GM12878 (cell line): ENCODE measurements around the gene BIRC6. TPM values are rescaled to one million over a fixed set of nuclear protein-coding genes. Genes with fewer than 3 reads are reported as not detected.

Experiments
- ATAC-seq: fragments of 200-7000 bp; cut with Tn5 transposase; 3 replicates; pipeline ENCODE4 v1.9.1; 2020; ENCODE audit warnings: mild to moderate bottlenecking, moderate library complexity
- BruUV-seq: library from RNA; stranded (reverse); fragments of 400-500 nt; replicated peaks from 2 replicates; lab custom pipeline; 2021; lab: Mats Ljungman, UMichigan
- CTCF ChIA-PET: fragments of 300-600 bp; sonication (Branson Sonifier 250); formaldehyde crosslinking; extraction: SDS; loops from one replicate; lab custom pipeline; 2021; ENCODE audit warnings: inconsistent platforms; lab: Yijun Ruan, JAX
- POLR2A ChIA-PET: fragments of 350-600 bp; formaldehyde crosslinking; extraction: SDS; loops from one replicate; lab custom pipeline; 2021; ENCODE audit warnings: inconsistent platforms; lab: Charles Lee
- RAD21 ChIA-PET: fragments of 300-600 bp; sonication (Branson Sonifier 250); formaldehyde crosslinking; loops from one replicate; lab custom pipeline; 2023; ENCODE audit warnings: antibody characterized with exemption; ENCODE audit not compliant: unreplicated experiment; lab: Charles Lee
- SMC1A ChIA-PET: fragments of 300-600 bp; sonication (Branson Sonifier 250); formaldehyde crosslinking; loops from one replicate; lab custom pipeline; 2023; ENCODE audit not compliant: unreplicated experiment, uncharacterized antibody; lab: Charles Lee
- DNase-seq: peaks from one replicate; pipeline ENCODE4 v3.0.0-alpha.2; 2011; ENCODE audit warnings: low read depth, low spot score
- FAIRE-seq: peaks from 3 replicates; lab custom pipeline; 2011; peaks lifted over from hg19 to GRCh38; lab: Jason Lieb, UNC
- H2AFZ ChIP-seq: 2 replicates; pipeline ENCODE4 v1.6.0; 2011; ENCODE audit warnings: low read depth, low read length, control low read depth; ENCODE audit not compliant: control insufficient read depth
- H3K27ac ChIP-seq: 2 replicates; pipeline ENCODE4 v1.5.1; 2011; ENCODE audit warnings: control low read depth; ENCODE audit not compliant: control insufficient read depth, insufficient read depth
- H3K27me3 ChIP-seq, 2 experiments: replicated peaks in 1 of 2; 2 replicates each; pipeline versions ENCODE4 v1.6.0 to v1.6.1; 2011; ENCODE audit warnings: low read length in 1 of 2; ENCODE audit not compliant: control insufficient read depth in 2 of 2, insufficient read depth in 2 of 2
- H3K36me3 ChIP-seq, 2 experiments: 2 replicates each; pipeline ENCODE4 v1.5.1; 2011; ENCODE audit warnings: low read length in 1 of 2; ENCODE audit not compliant: control insufficient read depth in 2 of 2, insufficient read depth in 2 of 2
- H3K4me1 ChIP-seq: 2 replicates; pipeline ENCODE4 v1.6.1; 2011; ENCODE audit warnings: mild to moderate bottlenecking, low read length, moderate library complexity, mixed read lengths; ENCODE audit not compliant: control insufficient read depth, insufficient read depth
- H3K4me2 ChIP-seq: 2 replicates; pipeline ENCODE4 v1.6.0; 2011; ENCODE audit warnings: control low read depth; ENCODE audit not compliant: control insufficient read depth, insufficient read depth
- H3K4me3 ChIP-seq: fragments of 200-600 bp; sonication (generic); 2 replicates; pipeline ENCODE4 v1.5.1; 2016
- H3K79me2 ChIP-seq: 2 replicates; pipeline ENCODE4 v1.6.0; 2011; ENCODE audit warnings: low read length; ENCODE audit not compliant: control insufficient read depth, insufficient read depth
- H3K9ac ChIP-seq: 2 replicates; pipeline ENCODE4 v1.8.0; 2011; ENCODE audit warnings: low read length, control low read depth, mixed read lengths; ENCODE audit not compliant: control insufficient read depth, insufficient read depth
- H3K9me3 ChIP-seq: replicated peaks from 3 replicates; pipeline ENCODE4 v1.5.1; 2011; ENCODE audit warnings: mild to moderate bottlenecking, low read length; ENCODE audit not compliant: control insufficient read depth, insufficient read depth
- H4K20me1 ChIP-seq: 2 replicates; pipeline ENCODE4 v1.6.0; 2011; ENCODE audit not compliant: control insufficient read depth, insufficient read depth
- CBX5 ChIP-seq: sonication (generic); IDR thresholded peaks from 2 replicates; pipeline ENCODE4 v1.6.1; 2016; ENCODE audit warnings: low read depth, moderate library complexity, mild to moderate bottlenecking, inconsistent platforms
- HCFC1 ChIP-seq: fragments of 150-350 bp; IDR thresholded peaks from 2 replicates; pipeline ENCODE4 v1.6.1; 2014; ENCODE audit warnings: low read length
- JUND ChIP-seq: IDR thresholded peaks from 2 replicates; pipeline ENCODE4 v1.6.1; 2012; ENCODE audit warnings: low read depth, mild to moderate bottlenecking, low read length, improper control_type of control experiment, moderate library complexity
- NR2F1 ChIP-seq: fragments of 450-650 bp; conservative IDR thresholded peaks from 2 replicates; pipeline ENCODE4 v1.6.1; 2017; ENCODE audit warnings: mild to moderate bottlenecking
- NRF1 ChIP-seq: conservative IDR thresholded peaks from 2 replicates; pipeline ENCODE4 v1.6.1; 2011; ENCODE audit warnings: mild to moderate bottlenecking, low read depth, low read length, improper control_type of control experiment
- TCF3 ChIP-seq: IDR thresholded peaks from 2 replicates; pipeline ENCODE4 v1.6.1; 2012; ENCODE audit warnings: low read depth, mild to moderate bottlenecking, low read length, borderline replicate concordance; ENCODE audit not compliant: insufficient read depth
- ZBTB40 ChIP-seq: fragments of 450-650 bp; IDR thresholded peaks from 2 replicates; pipeline ENCODE4 v1.6.1; 2016; ENCODE audit warnings: mild to moderate bottlenecking, moderate library complexity, borderline replicate concordance
- ZNF592 ChIP-seq: fragments of 450-650 bp; IDR thresholded peaks from 2 replicates; pipeline ENCODE4 v1.6.1; 2017; ENCODE audit warnings: mild to moderate bottlenecking, moderate library complexity
- WGBS: methylation state at CpG from one replicate; pipeline ENCODE4 v1.1.6; 2016; ENCODE audit warnings: low lambda C conversion rate; ENCODE audit not compliant: insufficient replicate concordance, insufficient coverage; ENCODE audit errors: missing lambda C conversion rate; 5-methylcytosine and 5-hydroxymethylcytosine counted together
- in situ Hi-C: fragments of 300-500 bp; cut with MboI; formaldehyde crosslinking; loops from 9 replicates; pipeline ENCODE4 v1.14.3; 2018; ENCODE audit warnings: mixed read lengths
- intact Hi-C: fragments of 100-400 bp; cut with micrococcal nuclease; formaldehyde crosslinking; loops from one replicate; pipeline ENCODE4 v1.14.2; 2022; ENCODE audit not compliant: unreplicated experiment
- polyA plus RNA-seq, 11 experiments: library from polyadenylated mRNA; depleted of rRNA in 4 of 11; unstranded in 6 of 11; stranded (reverse) in 5 of 11; fragments of >200 nt; fragmentation: Nextera tagmentation in 4 of 11; fragmentation: Illumina TruSeq in 1 of 11; extraction: Ambion mirVana in 4 of 11; extraction: Trizol in 1 of 11; gene quantifications; 1 replicate in 1 of 11; 2 replicates in 10 of 11; pipeline versions ENCODE4 v1.2.1 to v1.2.3, GENCODE V29; 2011 to 2016; ENCODE audit warnings: inconsistent platforms in 2 of 11, missing spikeins in 2 of 11, low read depth in 1 of 11
- total RNA-seq, 4 experiments: library from RNA; depleted of rRNA in 3 of 4; stranded (reverse); fragments of >200 nt in 3 of 4; fragmentation: Illumina TruSeq in 1 of 4; extraction: Trizol in 1 of 4; gene quantifications; 2 replicates each; pipeline versions ENCODE4 v1.2.1 to v1.2.3, GENCODE V29; 2013 to 2021
- TF ChIP-seq, protein P1 (sequence below): fragments of 450-650 bp; IDR thresholded peaks from 2 replicates; pipeline ENCODE4 v1.6.1; 2017; ENCODE audit warnings: mild to moderate bottlenecking, low read depth, inconsistent platforms; ENCODE audit not compliant: poor library complexity, severe bottlenecking
- TF ChIP-seq, protein P2 (sequence below): fragments of 450-650 bp; IDR thresholded peaks from 2 replicates; pipeline ENCODE4 v1.6.1; 2017; ENCODE audit warnings: antibody characterized with exemption, mild to moderate bottlenecking, moderate library complexity

Gene BIRC6
- total and polyA plus RNA-seq, 10 of the 15 experiments (the other 5 are each of a cell fraction or from before 2014, with no cell fraction given) = 18.8 to 118 (median 55.0) TPM

DNA sequence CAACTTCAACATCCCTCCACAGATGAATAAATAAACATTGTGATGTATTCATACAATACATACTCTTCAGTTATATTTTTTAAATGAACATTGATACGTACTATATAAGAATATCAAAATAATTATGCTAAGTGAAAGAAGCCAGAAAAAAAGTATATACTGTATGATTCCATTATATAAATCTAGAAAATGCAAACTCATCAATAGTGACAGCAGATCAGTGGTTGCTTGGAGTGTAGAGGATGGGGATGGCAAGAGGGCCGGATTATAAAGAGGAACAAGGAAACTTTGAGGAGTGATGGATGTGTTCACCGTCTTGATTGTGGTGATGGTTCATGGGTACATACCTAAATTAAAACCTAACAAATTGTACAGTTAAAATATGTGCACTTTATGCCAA, 268.0 kb downstream of the BIRC6 start:
- WGBS = 68% methylated on average over 3 of the region's 3 CpGs
- CTCF ChIA-PET = no interaction called here
- no TSS peak for BruUV-seq
- TF ChIP-seq, protein P1, sequence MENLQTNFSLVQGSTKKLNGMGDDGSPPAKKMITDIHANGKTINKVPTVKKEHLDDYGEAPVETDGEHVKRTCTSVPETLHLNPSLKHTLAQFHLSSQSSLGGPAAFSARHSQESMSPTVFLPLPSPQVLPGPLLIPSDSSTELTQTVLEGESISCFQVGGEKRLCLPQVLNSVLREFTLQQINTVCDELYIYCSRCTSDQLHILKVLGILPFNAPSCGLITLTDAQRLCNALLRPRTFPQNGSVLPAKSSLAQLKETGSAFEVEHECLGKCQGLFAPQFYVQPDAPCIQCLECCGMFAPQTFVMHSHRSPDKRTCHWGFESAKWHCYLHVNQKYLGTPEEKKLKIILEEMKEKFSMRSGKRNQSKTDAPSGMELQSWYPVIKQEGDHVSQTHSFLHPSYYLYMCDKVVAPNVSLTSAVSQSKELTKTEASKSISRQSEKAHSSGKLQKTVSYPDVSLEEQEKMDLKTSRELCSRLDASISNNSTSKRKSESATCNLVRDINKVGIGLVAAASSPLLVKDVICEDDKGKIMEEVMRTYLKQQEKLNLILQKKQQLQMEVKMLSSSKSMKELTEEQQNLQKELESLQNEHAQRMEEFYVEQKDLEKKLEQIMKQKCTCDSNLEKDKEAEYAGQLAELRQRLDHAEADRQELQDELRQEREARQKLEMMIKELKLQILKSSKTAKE = no peak
- TF ChIP-seq NR2F1 (no peak), NRF1 (no peak), CBX5 (no peak), HCFC1 (no peak), JUND (no peak), ZNF592 (no peak), ZBTB40 (no peak), TCF3 (no peak)
- TF ChIP-seq, protein P2, sequence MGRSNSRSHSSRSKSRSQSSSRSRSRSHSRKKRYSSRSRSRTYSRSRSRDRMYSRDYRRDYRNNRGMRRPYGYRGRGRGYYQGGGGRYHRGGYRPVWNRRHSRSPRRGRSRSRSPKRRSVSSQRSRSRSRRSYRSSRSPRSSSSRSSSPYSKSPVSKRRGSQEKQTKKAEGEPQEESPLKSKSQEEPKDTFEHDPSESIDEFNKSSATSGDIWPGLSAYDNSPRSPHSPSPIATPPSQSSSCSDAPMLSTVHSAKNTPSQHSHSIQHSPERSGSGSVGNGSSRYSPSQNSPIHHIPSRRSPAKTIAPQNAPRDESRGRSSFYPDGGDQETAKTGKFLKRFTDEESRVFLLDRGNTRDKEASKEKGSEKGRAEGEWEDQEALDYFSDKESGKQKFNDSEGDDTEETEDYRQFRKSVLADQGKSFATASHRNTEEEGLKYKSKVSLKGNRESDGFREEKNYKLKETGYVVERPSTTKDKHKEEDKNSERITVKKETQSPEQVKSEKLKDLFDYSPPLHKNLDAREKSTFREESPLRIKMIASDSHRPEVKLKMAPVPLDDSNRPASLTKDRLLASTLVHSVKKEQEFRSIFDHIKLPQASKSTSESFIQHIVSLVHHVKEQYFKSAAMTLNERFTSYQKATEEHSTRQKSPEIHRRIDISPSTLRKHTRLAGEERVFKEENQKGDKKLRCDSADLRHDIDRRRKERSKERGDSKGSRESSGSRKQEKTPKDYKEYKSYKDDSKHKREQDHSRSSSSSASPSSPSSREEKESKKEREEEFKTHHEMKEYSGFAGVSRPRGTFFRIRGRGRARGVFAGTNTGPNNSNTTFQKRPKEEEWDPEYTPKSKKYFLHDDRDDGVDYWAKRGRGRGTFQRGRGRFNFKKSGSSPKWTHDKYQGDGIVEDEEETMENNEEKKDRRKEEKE = no peak

More for the DNA sequence above, 268.0 kb downstream of the BIRC6 start:
- Histone ChIP-seq H4K20me1 (no peaks in the 10 kb centered on the region), H3K27ac (no peak overlapping the region), H3K4me1 (peaks cover 2% of the 10 kb centered on the region; the same call in 1 of the 2 replicates), H3K4me2 (no peak overlapping the region), H3K9ac (no peak overlapping the region), H3K9me3 (no peaks in the 10 kb centered on the region), H3K36me3 (peaks cover 2% of the 10 kb centered on the region in 2 experiments; a peak in 3 of 4 replicates), H3K27me3 (no peaks in the 10 kb centered on the region), H3K4me3 (no peak overlapping the region), H3K79me2 (peaks cover 11% of the 10 kb centered on the region), H2AFZ (no peak overlapping the region)
- SMC1A ChIA-PET = no interaction called here
- in situ Hi-C loops (no loop called here), intact Hi-C loops (no loop called here)
- RAD21 ChIA-PET = no interaction called here
- FAIRE-seq (no peak), ATAC-seq (no peak), DNase-seq (no peak)
- POLR2A ChIA-PET = no interaction called here
